H1 (cell line): ENCODE measurements around the gene GBP7. TPM values are rescaled to one million over a fixed set of nuclear protein-coding genes. Genes with fewer than 3 reads are reported as not detected.

Experiments used
- CTCF ChIA-PET: fragments of 300-600 bp; sonication (Branson Sonifier 250); formaldehyde crosslinking; loops from one replicate; lab custom pipeline; 2021; ENCODE audit not compliant: partially characterized antibody; lab: Charles Lee
- POLR2A ChIA-PET: fragments of 300-600 bp; sonication (Branson Sonifier 250); formaldehyde crosslinking; loops from one replicate; lab custom pipeline; 2021; ENCODE audit warnings: inconsistent platforms; ENCODE audit not compliant: partially characterized antibody; lab: Charles Lee
- DNase-seq, 2 experiments: peaks; one replicate each; pipeline versions ENCODE4 v3.0.0 to v3.0.0-alpha.2; 2010 to 2022; ENCODE audit warnings: low spot score in 2 of 2, low read depth in 1 of 2, mixed read lengths in 1 of 2
- FAIRE-seq: peaks from 2 replicates; lab custom pipeline; 2011; peaks lifted over from hg19 to GRCh38; lab: Jason Lieb, UNC
- H2AFZ ChIP-seq: 2 replicates; pipeline ENCODE4 v1.8.1; 2012; ENCODE audit warnings: low read length, inconsistent platforms
- H2AK5ac ChIP-seq: 2 replicates; pipeline ENCODE4 v1.6.1; 2013; ENCODE audit warnings: low read depth, low read length
- H2BK120ac ChIP-seq: replicated peaks from 2 replicates; pipeline ENCODE3; 2013; ENCODE audit warnings: low read depth, low read length, inconsistent platforms
- H2BK12ac ChIP-seq: 2 replicates; pipeline ENCODE4 v1.6.1; 2013; ENCODE audit warnings: low read depth, low read length
- H2BK15ac ChIP-seq: 2 replicates; pipeline ENCODE4 v1.6.1; 2013; ENCODE audit warnings: low read length
- H2BK20ac ChIP-seq: 2 replicates; pipeline ENCODE4 v1.6.1; 2013; ENCODE audit warnings: low read length
- H2BK5ac ChIP-seq: 2 replicates; pipeline ENCODE4 v1.6.1; 2013; ENCODE audit warnings: low read depth, low read length
- H3K14ac ChIP-seq: 2 replicates; pipeline ENCODE4 v1.6.1; 2013; ENCODE audit warnings: inconsistent platforms; ENCODE audit not compliant: insufficient read length
- H3K18ac ChIP-seq: 2 replicates; pipeline ENCODE4 v1.6.1; 2013; ENCODE audit warnings: low read length; ENCODE audit errors: extremely low read depth
- H3K23ac ChIP-seq: 2 replicates; pipeline ENCODE4 v1.6.1; 2013; ENCODE audit warnings: inconsistent platforms; ENCODE audit not compliant: insufficient read length
- H3K23me2 ChIP-seq: 2 replicates; pipeline ENCODE4 v1.6.1; 2013; ENCODE audit warnings: low read depth, low read length
- H3K27ac ChIP-seq: 2 replicates; pipeline ENCODE4 v1.6.1; 2011; ENCODE audit warnings: low read depth, low read length, inconsistent platforms
- H3K27me3 ChIP-seq, 4 experiments: replicated peaks in 1 of 4; 1 replicate in 1 of 4; 2 replicates in 3 of 4; pipeline versions ENCODE4 v1.6.1 to v1.8.1; 2011 to 2013; ENCODE audit warnings: low read length in 3 of 4, mild to moderate bottlenecking in 3 of 4, inconsistent platforms in 2 of 4, mixed read lengths in 2 of 4, moderate library complexity in 1 of 4; ENCODE audit not compliant: control insufficient read depth in 3 of 4, insufficient read depth in 3 of 4; ENCODE audit errors: extremely low read depth in 1 of 4
- H3K36me3 ChIP-seq, 4 experiments: 2 replicates each; pipeline versions ENCODE4 v1.6.1 to v1.8.1; 2011 to 2013; ENCODE audit warnings: mild to moderate bottlenecking in 4 of 4, low read length in 3 of 4, moderate library complexity in 2 of 4, control low read depth in 1 of 4, inconsistent platforms in 1 of 4; ENCODE audit not compliant: insufficient read depth in 4 of 4, control insufficient read depth in 2 of 4
- H3K4ac ChIP-seq: replicated peaks from 2 replicates; pipeline ENCODE3; 2013; ENCODE audit warnings: low read length, low read depth, mixed read lengths, inconsistent platforms; ENCODE audit not compliant: insufficient read length
- H3K4me1 ChIP-seq, 4 experiments: replicated peaks in 1 of 4; 1 replicate in 1 of 4; 2 replicates in 3 of 4; pipeline versions ENCODE4 v1.6.1 to v1.8.1; 2011 to 2013; ENCODE audit warnings: low read length in 3 of 4, inconsistent platforms in 2 of 4, mixed read lengths in 1 of 4; ENCODE audit not compliant: insufficient read depth in 4 of 4, control insufficient read depth in 3 of 4
- H3K4me2 ChIP-seq, 2 experiments: 2 replicates each; pipeline versions ENCODE4 v1.6.1 to v1.8.1; 2011 to 2013; ENCODE audit warnings: low read depth in 2 of 2, low read length in 2 of 2, control low read depth in 1 of 2, inconsistent platforms in 1 of 2, mild to moderate bottlenecking in 1 of 2; ENCODE audit not compliant: insufficient read depth in 1 of 2
- H3K4me3 ChIP-seq, 4 experiments: fragments of 200-600, 300-600 bp in 1 of 4; sonication (generic), shearing (Covaris generic), sonication (Bioruptor Twin) in 1 of 4; 2 replicates each; pipeline versions ENCODE4 v1.5.1 to v1.8.1; 2011 to 2016; ENCODE audit warnings: low read length in 4 of 4, low read depth in 3 of 4, control low read depth in 2 of 4, inconsistent platforms in 2 of 4, mild to moderate bottlenecking in 2 of 4, mixed read lengths in 1 of 4, moderate library complexity in 1 of 4; ENCODE audit not compliant: insufficient read depth in 2 of 4; ENCODE audit errors: extremely low read depth in 1 of 4
- H3K56ac ChIP-seq: replicated peaks from 2 replicates; pipeline ENCODE3; 2013; ENCODE audit warnings: low read depth, mild to moderate bottlenecking, mixed read lengths, low read length, inconsistent platforms; ENCODE audit not compliant: insufficient read length
- H3K79me1 ChIP-seq: 2 replicates; pipeline ENCODE4 v1.6.1; 2013; ENCODE audit warnings: low read depth, low read length, control low read depth
- H3K79me2 ChIP-seq, 2 experiments: 2 replicates each; pipeline versions ENCODE4 v1.6.1 to v1.8.1; 2012 to 2013; ENCODE audit warnings: low read length in 2 of 2, mild to moderate bottlenecking in 2 of 2, inconsistent platforms in 1 of 2; ENCODE audit not compliant: insufficient read depth in 2 of 2, control insufficient read depth in 1 of 2
- H3K9ac ChIP-seq, 4 experiments: replicated peaks in 1 of 4; 1 replicate in 1 of 4; 2 replicates in 3 of 4; pipeline versions ENCODE4 v1.6.1 to v1.8.1; 2011 to 2013; ENCODE audit warnings: low read depth in 3 of 4, low read length in 3 of 4, control low read depth in 2 of 4, mild to moderate bottlenecking in 2 of 4, moderate library complexity in 2 of 4, inconsistent platforms in 1 of 4; ENCODE audit errors: extremely low read depth in 1 of 4
- H3K9me3 ChIP-seq, 2 experiments: 2 replicates each; pipeline versions ENCODE4 v1.6.1 to v1.8.1; 2012 to 2013; ENCODE audit warnings: mild to moderate bottlenecking in 2 of 2, moderate library complexity in 2 of 2, control low read depth in 1 of 2, inconsistent platforms in 1 of 2, low read depth in 1 of 2, low read length in 1 of 2, mixed read lengths in 1 of 2; ENCODE audit not compliant: insufficient read depth in 2 of 2
- H4K20me1 ChIP-seq, 2 experiments: replicated peaks in 1 of 2; 2 replicates each; pipeline versions ENCODE3 to v1.8.1; 2011 to 2013; ENCODE audit warnings: inconsistent platforms in 2 of 2, low read length in 2 of 2, mild to moderate bottlenecking in 1 of 2; ENCODE audit not compliant: insufficient read depth in 2 of 2, control insufficient read depth in 1 of 2
- H4K5ac ChIP-seq: 2 replicates; pipeline ENCODE4 v1.6.1; 2013; ENCODE audit warnings: low read length, low read depth, mixed read lengths, inconsistent platforms; ENCODE audit not compliant: insufficient read length
- H4K8ac ChIP-seq: 2 replicates; pipeline ENCODE4 v1.8.0; 2013; ENCODE audit warnings: mild to moderate bottlenecking, moderate library complexity, low read length, inconsistent platforms; ENCODE audit not compliant: insufficient read depth; ENCODE audit errors: extremely low read depth
- H4K91ac ChIP-seq: replicated peaks from 2 replicates; pipeline ENCODE3; 2013; ENCODE audit warnings: low read length, mixed read lengths, inconsistent platforms; ENCODE audit not compliant: insufficient read length
- TEAD4 ChIP-seq: IDR thresholded peaks from 2 replicates; pipeline ENCODE4 v1.6.1; 2012; ENCODE audit warnings: low read depth, low read length, inconsistent platforms, mixed read lengths
- WGBS, 2 experiments: shearing (Covaris generic) in 1 of 2; methylation state at CpG; one replicate each; pipeline versions ENCODE4 v1.1.6 to v1.1.7; 2013 to 2015; ENCODE audit warnings: low lambda C conversion rate in 2 of 2, mixed read lengths in 2 of 2, inconsistent platforms in 1 of 2, low coverage in 1 of 2, missing lambda C conversion rate in 1 of 2; ENCODE audit not compliant: insufficient replicate concordance in 2 of 2, insufficient coverage in 1 of 2, insufficient read length in 1 of 2; ENCODE audit errors: extremely low coverage in 1 of 2, missing lambda C conversion rate in 1 of 2; 5-methylcytosine and 5-hydroxymethylcytosine counted together
- polyA plus RNA-seq, 7 experiments: library from polyadenylated mRNA; depleted of rRNA in 3 of 7; stranded (reverse) in 5 of 7; unstranded in 2 of 7; fragments of >200 nt in 5 of 7; fragments of 200-250 nt in 2 of 7; gene quantifications; 1 replicate in 5 of 7; 2 replicates in 1 of 7; 4 replicates in 1 of 7; pipeline versions ENCODE4 v1.2.1 to v1.2.3, GENCODE V29; 2011 to 2013; ENCODE audit warnings: missing spikeins in 2 of 7, mixed read lengths in 2 of 7
- total RNA-seq: library from RNA; stranded (reverse); fragmentation: NEBNext Ultra II Directional; extraction: Animal tissue kit (Norgen Biotek cat#: 25700); gene quantifications from 2 replicates; pipeline ENCODE4 v1.2.1, GENCODE V29; 2021

The GBP7 gene
- total and polyA plus RNA-seq, 2 of the 8 experiments (the other 6 are each of a cell fraction or from before 2014, with no cell fraction given): not detected

DNA sequence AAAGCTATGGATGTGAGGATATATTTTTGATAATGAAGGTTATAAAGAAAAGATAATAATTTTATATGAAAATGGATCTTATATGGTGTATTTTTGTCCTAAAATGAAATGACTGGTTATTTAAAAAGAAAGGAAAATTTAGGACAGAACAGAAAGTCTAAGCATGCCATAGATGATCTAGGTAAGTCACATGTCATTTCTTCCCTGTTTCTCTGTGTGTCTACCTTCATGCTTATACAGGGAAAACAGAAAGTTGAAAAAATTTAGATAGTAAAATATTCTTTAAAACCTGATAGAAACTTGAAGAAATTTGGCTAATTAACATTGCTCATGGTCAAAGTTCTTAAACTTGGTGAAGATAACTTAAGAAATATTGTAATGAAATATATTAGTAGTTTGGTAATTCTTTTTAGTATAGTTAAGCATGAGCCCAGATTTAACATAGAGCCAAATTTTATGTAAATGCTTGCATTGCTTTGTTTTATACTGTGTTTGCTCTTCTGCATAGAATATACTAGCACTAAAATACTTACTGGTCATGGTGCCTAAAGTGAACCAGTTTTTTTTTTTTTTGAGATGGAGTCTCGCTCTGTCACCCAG lies 35.3 kb upstream of the GBP7 start:
- H2BK12ac ChIP-seq: no peak overlapping the region
- H3K23me2 ChIP-seq: no peaks in the 10 kb centered on the region
- H4K20me1 ChIP-seq: no peaks in the 10 kb centered on the region
- WGBS, 2 experiments: no CpG with 5 or more reads among the region's 1 CpG
- CTCF ChIA-PET: no interaction called here
- H3K79me2 ChIP-seq: no peaks in the 10 kb centered on the region
- no peak overlapping the region for H4K5ac ChIP-seq
- H3K4ac ChIP-seq: no peak overlapping the region
- TF ChIP-seq TEAD4: no peak
- TF ChIP-seq, all 59 proteins: peak for 0
- H4K91ac ChIP-seq: no peak overlapping the region
- H3K18ac ChIP-seq: no peak overlapping the region
- no peak overlapping the region for H3K27ac ChIP-seq
- no peak overlapping the region for H3K4me3 ChIP-seq
- H3K79me1 ChIP-seq: no peaks in the 10 kb centered on the region
- H2BK20ac ChIP-seq: no peak overlapping the region
- no peak overlapping the region for H3K9ac ChIP-seq
- no peaks in the 10 kb centered on the region for H3K4me1 ChIP-seq
- peaks cover 23 to 27% of the 10 kb centered on the region in 2 experiments for H3K9me3 ChIP-seq
- POLR2A ChIA-PET: no interaction called here
- H3K56ac ChIP-seq: no peak overlapping the region
- no peak overlapping the region for H2BK120ac ChIP-seq
- no peaks in the 10 kb centered on the region; a peak in 1 of 8 replicates for H3K36me3 ChIP-seq
- no peak overlapping the region for H2AK5ac ChIP-seq
- no peak overlapping the region for H3K14ac ChIP-seq
- DNase-seq (no peak), FAIRE-seq (no peak)
- H3K23ac ChIP-seq: no peak overlapping the region
- no peak overlapping the region for H4K8ac ChIP-seq
- H2AFZ ChIP-seq: no peak overlapping the region
- H2BK5ac ChIP-seq: no peak overlapping the region
- no peak overlapping the region for H2BK15ac ChIP-seq
- H3K27me3 ChIP-seq: no peaks in the 10 kb centered on the region
- no peak overlapping the region for H3K4me2 ChIP-seq
